Measurements from ENCODE around the gene DEPP1.

Gene DEPP1

DNA sequence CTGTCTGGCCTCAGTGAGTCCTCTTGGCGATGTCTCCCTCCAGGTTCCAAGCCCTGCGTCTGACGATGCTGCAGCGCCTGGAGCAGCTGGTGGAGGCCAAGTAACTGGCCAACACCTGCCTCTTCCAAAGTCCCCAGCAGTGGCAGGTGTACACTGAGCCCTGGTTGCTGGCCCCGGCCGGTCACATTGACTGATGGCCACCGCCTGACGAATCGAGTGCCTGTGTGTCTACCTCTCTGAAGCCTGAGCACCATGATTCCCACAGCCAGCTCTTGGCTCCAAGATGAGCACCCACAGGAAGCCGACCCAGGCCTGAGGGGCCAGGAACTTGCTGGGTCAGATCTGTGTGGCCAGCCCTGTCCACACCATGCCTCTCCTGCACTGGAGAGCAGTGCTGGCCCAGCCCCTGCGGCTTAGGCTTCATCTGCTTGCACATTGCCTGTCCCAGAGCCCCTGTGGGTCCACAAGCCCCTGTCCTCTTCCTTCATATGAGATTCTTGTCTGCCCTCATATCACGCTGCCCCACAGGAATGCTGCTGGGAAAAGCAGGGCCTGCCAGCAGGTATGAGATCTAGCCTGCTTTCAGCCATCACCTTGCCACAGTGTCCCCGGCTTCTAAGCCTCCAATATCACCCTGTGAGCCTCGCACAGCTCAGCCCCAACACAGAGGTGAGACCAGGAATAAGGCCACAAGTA, 14.8 kb upstream of the DEPP1 start:
- DNase-seq (ENCODE audit: low spot score) = no peak

DNA sequence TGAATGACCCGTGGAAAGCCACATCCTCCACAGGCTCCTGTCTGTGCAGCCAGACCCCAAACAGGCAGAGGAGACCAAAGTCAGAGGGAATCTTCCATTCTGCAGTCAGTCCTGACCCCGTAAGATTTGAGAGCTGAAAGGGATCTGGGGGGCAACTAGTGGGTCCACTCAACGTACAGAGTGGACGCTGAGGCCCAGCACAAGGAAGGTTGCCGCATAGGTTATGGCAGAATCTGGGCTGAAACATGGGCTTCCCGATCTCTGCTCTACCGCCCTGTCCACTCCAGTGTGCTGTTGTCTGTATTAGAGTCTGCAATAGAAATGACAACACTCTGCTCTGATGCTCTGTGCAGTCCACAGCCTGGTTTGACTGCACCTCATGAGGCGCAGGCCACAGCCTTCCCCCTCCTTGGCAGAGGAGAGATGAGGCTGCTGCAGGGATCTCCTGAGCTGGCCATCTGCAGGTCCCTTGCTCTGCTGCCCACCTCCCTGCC, 14.2 kb upstream of the DEPP1 start:
- DNase-seq (ENCODE audit: low spot score) = no peak

DNA sequence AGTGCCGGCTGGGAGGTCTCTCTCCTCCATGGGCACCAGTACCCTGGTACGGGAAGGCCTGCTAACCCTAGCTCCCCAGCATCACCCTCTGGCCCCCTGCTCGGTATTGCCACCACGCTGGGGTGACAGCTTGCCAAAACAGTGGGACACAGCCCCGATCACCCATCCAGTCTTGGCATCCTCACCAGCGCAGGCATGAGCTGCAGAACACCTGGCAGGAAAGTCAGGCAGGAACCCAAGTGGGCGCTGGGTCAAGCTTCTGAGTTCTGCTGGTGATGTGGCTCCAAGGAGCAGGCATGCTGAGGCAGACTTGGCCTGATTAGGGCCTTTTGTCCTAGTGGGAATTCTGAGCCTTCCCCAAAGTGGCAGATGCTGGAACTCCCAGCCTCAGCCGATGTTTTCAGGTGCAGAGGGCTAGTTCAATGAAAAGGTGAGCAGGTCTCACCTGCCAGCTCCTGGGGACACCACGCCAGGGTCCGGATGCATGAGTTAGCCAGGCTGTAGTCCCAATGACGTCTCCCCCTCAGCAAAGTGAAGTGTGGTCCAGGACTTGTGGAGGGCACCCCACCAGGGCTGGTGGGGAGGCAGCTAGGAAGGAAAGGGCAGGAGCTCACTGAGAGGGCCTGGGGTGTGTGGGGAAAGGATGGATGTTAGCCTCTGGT, 13.6 kb upstream of the DEPP1 start:
- DNase-seq (ENCODE audit: low spot score) = no peak

DNA sequence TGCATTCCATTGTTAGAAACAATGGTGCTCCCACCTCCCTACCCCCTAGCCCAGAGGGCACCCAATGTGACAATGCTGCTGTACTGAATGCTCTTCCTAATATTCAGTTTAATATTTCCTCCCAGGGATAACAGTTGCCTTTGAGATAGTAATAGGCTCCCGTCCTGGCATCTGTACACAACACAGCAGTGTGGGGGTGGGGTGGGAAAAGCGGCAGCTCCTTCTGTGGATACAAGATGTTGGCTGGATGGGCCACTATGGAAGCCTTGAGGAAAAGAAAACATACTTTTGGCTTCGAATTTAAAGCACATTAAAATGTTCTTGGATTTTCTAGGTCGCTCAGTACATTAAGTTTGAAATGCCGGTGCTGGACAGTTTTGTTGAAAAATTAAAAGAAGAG, 13.0 kb upstream of the DEPP1 start:
- no peak for DNase-seq (ENCODE audit: low spot score)

DNA sequence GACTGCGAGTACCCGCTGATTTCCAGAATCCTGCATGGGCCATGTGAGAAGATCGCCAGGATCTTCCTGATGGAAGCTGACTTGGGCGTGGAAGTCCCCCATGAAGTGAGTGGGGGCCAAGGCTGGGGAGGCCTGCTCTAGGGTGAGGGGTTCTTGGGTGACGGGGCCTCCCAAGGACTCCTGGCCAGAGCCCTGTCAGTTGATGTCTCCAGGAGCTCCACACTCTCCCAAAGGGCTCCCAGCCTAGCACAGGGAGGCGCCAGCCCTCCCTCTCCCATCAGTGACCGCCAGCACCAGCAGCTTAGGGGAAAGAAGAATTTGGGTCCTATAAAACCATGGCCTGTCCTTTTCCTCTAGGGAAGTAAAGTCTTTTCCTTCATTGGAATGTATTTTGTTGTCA, 12.4 kb upstream of the DEPP1 start:
- no peak for DNase-seq (ENCODE audit: low spot score)

DNA sequence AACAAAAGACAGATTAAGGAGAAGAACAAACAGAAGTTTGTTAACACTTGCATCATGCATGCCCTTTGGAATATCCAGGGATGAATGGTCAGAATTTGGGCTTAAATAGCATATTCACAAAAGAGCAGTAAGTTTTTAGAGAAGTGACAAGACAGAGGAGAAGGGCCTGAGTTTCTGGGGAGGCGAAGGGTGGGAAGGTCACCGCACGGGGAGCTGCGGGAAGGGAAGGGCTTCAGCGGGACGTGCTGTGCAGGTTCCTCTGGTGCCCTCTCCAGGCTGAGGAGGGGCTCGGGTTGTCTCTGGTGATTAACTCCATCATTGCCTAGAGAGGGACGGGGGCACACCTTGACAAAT, 11.7 kb upstream of the DEPP1 start:
- DNase-seq (ENCODE audit: low spot score) = no peak

DNA sequence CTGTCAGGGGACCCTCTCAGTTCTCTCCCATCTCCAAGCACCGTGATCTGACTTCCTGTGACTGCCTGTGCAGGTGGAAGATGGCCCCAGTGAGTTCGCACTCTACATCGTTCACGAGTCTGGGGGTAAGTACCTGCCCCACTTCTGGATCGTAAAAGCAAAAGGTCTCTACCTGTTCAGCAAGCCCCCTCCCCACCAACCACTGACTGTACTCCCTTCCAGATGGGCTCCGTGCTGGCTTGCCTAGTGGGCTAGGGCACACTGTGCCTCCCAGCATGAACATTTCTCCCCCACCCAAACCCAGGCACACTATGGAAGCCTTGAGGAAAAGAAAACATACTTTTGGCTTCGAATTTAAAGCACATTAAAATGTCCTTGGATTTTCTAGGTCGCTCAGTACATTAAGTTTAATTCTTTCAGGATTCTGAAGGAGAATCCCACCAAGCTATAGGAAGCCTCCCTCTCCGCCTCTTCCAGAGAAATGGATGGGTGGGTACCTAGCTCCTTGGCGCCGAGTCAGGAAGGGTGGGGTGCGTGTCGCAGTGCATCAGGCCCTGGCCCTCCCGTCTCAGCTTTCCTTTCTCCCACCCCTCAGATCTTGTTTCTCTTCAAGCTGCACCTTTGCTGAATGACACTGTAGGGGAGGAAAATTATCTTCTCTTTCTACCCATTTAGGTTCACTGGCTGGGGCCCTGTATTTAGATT, 11.1 kb upstream of the DEPP1 start:
- no peak for DNase-seq (ENCODE audit: low spot score)

DNA sequence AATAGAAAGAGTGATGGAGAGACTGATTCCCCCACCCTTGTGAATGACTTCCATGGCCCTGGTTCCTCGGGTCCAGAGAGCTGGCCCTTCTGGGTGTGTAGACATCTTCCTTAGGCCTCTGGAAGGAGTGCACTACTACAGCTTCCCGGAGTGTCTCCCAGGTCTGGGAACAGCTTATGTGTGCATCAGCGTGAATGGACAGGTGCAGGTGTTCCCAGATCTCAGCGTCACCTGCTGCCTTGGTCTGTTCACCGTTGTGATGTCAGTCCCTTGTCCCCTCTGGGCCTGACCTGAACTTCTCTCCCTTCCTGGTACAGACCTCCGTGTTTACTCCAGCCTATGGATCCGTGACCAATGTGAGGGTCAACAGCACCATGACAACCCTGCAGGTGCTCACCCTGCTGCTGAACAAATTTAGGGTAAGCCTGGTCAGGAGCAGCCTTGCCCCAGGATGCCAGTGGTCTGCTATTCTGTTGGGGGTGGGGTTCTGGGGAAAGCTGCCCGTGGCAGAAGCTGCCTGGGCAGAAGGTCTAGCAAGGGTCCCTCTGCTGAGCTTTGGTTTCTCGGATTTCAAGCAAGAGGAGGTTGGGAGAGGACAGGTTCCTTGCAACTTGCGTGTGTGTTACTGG, 10.5 kb upstream of the DEPP1 start:
- no peak for DNase-seq (ENCODE audit: low spot score)

DNA sequence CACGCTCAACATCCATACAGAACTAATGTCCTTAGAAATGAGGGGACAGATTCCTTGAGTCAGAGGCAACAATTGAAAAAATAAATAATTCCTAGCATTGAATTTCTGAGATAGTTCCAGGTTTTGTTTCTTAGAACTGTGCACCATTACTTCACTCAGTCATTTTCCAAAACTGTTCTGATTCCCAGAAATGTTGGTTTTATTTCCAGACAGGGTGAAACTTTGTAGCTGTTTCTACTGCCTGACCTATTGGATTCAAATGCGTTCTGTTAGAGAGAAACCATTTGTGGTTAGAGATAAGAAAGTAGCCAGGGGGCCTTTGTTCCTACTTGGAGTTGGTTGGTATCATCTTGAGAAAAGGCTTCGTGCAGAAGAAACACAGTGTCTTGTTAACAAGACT, 8.1 kb upstream of the DEPP1 start:
- no peak for DNase-seq (ENCODE audit: low spot score)

DNA sequence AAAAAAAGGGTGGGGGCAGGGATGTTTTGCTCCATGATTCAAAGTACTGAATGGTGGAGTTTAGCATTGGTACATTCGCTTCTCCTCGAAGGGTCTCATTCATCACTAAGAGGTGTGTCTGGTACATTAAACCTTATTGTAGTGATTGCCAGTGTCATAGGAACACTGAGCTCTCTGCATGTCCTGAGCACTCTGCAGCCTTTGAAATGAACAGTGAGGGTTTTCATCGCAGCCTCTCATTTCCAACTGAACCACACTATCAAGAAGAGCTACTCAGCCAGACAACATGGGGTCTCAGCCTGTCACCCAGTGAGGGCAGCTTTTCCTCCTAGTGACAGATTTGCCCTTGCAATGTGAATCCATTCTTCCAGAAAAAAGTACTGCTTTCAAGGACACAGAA, 7.6 kb upstream of the DEPP1 start:
- no peak for DNase-seq (ENCODE audit: low spot score)

DNA sequence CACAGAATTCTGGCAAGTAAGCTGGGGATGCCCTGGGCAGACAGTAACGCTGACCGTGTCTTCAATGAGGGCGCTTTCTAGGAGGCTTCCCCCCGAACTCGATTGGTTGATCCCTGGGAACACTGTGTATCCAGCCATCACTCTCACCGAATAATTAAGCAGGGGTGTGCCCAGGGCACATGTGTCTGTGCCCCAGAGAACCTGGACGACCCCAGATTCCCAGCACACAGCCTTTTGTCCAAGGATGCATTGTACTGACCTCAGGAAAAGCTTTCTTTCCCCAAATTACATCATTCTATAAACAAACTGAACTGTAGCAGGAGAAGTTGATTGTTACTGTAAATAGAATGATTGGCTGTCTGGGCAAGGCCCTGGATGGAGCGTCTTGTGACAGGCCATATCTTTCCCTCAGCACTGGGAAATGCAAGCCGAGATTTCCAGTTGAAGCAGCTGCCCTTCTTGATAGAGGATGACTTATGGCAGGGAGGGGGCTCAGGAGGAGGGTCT, 6.6 kb upstream of the DEPP1 start:
- DNase-seq (ENCODE audit: low spot score) = no peak

DNA sequence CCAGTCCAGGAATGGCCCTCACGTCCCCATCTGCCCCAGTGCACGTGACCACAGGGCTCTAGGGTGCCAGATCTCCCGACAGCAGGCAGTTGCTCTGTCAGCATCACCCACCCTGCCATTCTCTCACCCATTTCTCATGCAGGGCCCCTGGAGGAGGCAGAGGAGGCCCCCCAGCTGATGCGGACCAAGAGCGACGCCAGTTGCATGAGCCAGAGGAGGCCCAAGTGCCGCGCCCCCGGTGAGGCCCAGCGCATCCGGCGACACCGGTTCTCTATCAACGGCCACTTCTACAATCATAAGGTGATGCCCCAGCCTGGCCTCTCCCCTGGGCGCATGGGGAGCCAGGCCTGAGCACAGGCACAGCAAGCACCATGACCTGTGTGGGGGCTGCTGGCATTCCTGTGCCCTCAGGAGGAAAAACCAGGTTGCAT, 6.1 kb upstream of the DEPP1 start:
- DNase-seq (ENCODE audit: low spot score) = no peak

DNA sequence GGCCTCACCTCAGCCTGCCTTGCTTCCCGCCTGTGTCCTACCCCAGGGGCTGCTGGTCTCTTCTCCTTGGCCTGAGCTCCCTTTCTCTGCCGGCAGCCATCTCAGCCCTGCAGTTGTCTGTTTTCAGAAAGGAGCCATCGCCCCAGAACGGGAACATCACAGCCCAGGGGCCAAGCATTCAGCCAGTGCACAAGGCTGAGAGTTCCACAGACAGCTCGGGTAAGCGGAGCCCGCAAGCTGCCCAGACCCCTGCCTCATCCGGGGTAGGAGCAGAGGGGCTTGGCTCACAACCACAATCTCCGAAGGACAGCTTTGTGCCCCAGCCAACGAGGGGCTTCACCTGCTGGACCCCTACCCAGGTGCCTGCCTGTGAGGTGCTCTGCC, 5.3 kb upstream of the DEPP1 start:
- no peak for DNase-seq (ENCODE audit: low spot score)

DNA sequence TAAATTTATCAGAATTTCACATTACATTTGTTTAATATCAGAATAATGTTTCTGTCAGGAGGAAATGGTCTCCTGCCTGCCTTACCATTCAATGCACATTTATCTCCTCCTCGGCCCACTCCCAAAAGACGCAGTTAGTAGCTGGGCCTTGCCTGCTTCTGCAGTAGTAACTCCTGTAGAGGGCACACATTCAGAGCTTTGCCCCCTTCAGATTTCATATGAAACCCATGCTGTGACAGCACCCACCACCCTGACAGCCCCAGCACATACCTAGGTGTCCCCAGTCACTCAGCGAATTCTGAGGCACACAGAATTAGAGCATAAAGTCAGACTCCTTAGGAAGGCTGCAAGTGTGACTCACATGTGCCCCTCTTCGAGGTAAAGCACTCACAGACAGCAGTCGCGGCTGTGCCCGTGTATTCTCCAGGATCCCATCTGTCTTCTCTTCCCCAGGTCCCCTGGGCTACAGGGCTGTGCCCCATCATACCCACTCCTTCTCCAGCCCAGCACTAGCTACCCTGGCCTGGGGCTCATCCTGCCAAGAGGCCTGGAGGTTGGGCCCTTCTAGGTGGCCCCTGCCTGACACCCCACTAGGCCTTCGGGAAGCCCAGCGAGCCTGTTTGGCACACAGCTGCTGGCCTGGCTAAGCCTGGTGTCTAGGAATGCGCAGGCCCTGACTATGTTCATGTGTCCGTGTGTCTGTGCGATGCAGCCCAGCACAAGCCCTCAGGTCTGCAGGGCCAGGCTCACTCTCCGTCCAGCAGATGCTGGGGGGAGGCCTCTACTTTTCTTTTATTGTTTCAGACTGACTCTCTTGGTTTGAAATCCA, 4.7 kb upstream of the DEPP1 start:
- no peak for DNase-seq (ENCODE audit: low spot score)

DNA sequence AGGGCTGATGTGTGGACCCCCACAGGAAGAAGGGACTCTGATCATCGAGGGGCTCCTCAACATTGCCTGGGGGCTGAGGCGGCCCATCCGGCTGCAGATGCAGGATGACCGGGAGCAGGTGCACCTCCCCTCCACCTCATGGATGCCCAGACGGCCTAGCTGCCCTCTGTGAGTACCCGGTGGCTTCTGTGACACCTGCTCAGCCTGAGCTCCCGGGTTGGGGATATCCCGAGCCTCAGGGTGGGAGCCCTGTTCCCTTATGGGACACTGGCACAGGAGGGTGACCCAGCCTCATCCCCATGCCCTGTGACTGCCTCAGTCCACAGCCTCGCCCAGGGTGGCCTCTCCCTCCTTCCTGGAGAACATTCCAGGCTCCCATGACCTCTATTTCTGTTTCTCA, 3.9 kb upstream of the DEPP1 start:
- no peak for DNase-seq (ENCODE audit: low spot score)

DNA sequence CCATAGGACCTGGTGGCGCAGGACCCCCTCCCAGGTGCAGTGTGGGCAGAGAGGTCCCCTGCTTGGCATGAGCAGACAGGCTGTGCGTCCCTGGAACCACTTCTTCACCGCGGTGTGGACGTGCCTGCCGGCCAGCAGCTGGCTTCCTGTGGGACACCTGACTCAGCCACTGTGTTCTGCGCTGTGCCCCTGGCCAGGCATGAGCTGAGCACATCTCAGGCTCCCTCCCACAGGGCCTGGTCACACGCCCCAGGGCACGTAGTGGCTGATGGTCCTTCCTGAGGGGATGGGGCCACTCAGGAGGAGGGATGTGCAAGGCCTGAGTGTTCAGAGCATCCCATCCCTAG, 3.5 kb upstream of the DEPP1 start:
- no peak for DNase-seq (ENCODE audit: low spot score)

DNA sequence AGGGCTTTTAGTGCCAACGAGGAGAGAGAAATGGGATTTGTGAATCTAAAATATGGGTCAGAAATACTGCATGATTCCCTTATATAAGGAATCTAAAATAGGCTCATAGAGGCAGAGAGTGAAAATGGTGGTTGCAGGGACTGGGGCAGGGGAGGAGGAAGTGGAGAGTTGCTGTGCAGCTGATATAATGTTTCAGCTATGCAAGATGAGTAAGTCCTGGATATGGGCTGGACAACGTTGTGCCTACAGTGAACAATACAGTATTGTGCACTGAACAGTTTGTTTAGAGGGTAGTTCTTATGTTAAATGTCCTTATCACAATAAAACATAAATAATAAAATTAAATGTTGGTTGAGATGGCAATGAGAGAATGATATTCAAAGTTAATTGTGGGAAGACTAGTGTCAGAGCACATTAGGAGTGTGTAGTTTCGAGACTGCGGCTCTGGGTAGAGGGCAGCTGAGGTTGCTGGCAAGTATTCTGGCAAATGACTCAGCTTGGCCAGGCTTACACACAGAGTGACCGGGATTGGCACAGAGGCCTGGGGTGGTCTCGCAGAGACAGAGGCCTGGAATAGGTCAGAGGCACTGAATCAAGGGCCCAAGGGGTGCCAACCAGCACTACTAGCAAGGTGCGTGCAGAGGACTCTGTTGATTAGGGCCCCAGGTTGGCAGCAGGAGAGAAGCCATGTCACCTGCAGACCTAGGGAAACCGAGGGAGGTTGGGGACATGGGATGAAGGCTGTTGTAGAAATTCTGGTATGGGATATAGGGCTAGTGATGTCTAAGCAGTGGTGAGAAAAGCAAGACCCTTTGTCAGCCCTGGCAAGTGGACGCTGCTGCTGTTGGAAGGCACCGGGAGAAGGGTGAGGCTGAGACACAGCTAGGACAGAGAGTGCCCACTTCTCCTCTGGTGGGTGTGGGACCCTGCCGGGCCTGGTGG, 2.8 kb upstream of the DEPP1 start:
- no peak for DNase-seq (ENCODE audit: low spot score)

DNA sequence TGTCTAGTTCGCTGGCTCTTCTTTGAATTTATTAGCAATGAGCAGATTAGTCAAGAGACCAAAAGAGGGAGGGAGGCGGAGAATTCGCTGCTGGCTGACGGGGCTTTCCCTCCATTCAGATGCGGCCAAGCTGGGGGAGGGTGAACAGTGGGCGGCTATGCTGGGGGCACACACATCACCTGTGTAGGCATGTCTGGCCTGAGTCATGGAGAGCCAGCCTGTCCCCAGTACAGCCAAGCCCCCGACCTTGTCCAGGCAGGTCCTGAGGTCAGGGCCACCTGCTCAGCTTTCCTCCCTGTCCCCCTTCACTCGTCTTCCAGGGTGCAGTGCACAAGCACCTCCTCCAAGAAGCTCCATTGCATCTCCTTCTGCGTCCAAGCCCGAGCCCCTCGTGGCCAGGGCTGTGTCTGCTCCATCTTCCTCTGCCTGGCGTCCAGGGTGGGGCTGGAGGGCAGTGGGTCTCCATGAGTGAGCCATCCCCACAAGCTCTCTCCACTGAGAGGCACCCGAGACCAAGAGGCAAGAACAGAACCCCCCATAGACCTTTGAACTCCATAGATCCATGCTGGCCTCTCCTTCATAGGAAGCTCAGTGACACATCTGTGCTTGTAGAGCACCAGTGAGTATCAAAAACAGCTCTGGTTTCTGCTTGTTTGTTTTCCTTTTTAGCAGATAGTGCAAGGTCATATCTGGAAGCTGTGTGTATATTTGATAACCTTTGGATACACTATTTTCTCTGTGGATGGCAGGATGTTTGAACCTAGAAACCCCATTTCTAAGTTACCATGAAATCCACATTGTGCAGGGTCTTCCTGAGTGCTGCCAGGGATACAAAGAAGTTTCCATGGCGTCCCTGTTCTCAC, 1.9 kb upstream of the DEPP1 start:
- DNase-seq (ENCODE audit: low spot score) = no peak

DNA sequence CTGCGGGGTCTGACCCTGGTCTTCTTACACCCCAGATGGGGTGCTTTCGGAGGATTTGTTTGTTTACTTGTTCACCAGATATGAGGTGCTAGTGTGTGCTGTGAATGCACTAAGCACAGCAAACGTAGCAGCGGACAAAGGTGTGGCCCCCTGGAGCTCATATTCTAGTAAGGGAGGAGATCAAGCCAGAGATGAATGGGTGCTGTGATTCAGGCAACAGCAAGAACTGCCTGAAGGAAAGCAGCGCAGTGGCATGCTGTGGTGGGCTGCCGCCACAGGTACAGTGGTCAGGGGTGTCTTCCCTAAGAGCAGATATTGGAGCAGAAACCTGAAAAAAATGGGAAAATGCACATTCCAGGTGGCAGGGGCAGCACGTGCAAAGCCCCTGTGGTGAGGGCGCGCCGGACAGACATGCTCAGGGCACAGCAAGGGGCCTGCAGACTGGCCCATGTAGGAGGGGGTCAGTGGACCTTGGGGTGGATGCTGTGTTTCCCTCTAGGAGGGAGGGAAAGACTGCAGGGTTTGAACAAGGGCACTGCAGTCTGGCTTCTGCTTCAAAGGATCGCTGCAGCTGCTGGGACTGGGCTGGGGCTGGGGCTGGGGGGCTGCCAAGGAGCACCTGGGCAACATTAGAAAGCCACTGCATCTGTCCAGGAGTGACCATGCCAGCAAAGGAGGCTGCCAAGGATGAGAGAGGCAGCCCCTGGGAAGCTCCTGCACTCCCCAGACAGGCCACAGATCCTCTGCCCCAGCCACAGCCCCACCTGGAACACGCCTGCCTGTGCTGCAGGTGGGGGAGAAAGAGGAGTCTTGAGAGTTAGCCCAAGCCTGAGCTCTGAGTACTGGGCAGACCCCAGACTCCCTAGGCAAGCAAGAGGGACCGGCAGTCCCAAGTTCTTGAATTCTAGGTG, 927 bp upstream of the DEPP1 start:
- no peak for DNase-seq (ENCODE audit: low spot score)

All from HuH-7 (cell line).